CD4-positive, alpha-beta T cell treated with Interleukin-1 beta for 1 hour (primary cell): Measurements from ENCODE around the gene ZNF100.
"Not testable (repeated sequence)": the region's sequence is repeated elsewhere in the genome, so short reads cannot be mapped to it uniquely, and the experiment has no call there.

Experiments
- DNase-seq, 2 donors: peaks; one replicate each; pipeline ENCODE4 v3.0.0-alpha.2; 2020 to 2022

ZNF100 gene

DNA sequence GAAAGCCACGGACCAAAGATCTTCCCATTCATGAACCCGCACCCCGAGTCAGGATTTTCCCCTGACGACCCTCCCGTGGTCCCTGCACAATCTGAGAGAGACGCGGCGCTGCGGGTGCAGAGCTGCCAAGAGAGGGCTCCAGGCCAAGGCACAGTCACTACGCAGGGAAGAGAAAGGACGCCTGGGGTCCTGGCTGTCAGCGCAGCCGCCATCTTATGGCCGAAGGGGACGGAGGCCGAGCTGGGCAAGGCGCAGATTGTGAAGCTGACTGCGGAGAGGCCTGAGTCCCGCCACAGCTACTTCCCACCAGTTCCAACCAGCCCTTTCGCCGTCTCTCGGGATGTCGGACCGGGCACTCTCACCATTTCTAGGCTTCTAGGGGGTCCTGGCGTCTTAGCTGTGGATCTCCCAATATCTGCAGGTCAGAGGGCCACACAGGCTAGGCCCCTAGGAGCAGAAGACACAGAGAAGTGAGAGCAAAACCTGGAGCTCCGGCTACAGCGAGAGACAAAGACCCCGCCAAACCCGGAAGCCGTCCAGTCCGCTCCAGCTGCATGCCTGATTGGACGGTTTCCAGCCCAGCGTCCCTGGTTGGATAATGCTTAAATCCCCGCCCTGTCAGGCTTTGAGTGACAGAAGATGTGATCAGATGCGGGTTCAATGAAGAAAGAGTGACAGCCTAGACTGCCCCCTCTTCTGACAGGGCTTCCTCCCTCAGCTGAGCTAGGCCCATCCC lies at the start of gene ZNF100:
Gene ZNF100 (minus strand): TSS at position 515 of the 736 bp plus-strand sequence. CDS start 150 bp downstream, at position 365.
- DNase-seq: peak; percentile 86 to 88

- DNase-seq: no peak
Measured at GRCh38 chr19:21812448-21812847, 45.1 kb upstream of the ZNF100 start.

GRCh38 chr19:21808400-21809000 lies 41.1 kb upstream of the ZNF100 start:
- not testable (repeated sequence) for DNase-seq

DNA sequence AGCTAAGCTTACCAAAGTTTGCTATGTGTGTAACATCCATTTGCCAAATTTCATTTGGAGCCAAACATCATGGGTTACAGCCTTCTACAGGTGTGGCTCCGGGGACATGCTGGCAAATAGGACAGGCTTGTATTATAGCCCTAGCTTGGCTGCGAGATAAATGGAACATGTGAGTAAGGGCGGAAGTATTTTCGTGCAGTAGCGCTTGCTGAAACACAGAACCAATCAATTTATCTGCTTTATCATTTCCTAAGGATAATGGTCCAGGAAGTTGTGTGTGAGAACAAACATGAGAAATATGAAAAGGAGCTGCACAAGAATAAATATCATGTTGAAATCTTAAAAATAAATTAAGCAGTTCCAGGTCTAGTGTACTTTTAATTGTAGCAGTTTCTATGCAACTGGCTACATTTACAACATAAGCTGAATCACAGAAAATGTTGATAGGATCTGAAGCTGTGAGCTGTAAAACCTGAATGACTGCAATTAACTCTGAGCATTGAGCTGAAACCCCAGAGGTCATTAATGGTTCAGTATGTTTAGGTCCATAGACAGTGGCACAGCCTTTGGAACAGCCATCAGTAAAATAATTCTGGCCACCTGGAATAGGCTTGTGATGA lies 22.2 kb upstream of the ZNF100 start:
- DNase-seq: no peak

GRCh38 chr19:21786936-21787335 lies 19.6 kb upstream of the ZNF100 start:
- no peak for DNase-seq

- not testable (repeated sequence) for DNase-seq
Measured at GRCh38 chr19:21775792-21776191, 8.4 kb upstream of the ZNF100 start.

DNA sequence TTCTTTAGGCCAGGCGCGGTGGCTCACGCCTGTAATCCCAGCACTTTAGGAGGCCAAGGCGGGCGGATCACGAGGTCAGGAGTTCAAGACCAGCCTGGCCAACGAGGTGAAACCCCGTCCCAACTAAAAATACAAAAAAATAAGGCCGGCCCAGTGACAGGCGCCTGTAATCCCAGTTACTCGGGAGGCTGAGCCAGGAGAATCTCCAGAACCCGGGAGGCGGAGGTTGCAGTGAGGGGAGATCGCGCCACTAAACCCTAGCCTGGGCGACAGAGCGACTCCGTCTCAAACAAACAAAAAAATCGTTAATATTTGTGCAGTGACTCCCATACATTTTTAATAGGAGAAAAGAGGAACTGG lies 694 bp downstream of the ZNF100 start:
- DNase-seq: not testable (repeated sequence)

DNA sequence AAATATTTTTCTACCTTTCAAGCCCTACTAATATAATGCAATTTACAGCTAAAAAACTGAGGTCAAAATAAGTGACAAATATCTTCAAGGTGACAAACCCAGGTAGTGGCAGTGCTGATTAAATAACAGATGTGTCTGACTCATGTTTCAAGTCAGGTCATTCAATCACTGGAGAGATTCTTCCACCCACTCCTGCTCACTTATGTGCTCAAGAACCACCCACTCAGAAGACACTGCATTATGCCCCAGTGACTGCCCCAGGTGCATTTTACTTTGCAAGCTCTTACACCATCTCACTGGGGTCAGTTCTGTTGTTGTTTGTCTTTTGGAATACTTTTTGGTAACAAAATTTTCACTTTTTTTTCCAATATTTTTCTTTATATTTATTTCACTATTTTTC lies 2.2 kb downstream of the ZNF100 start:
- no peak for DNase-seq

DNA sequence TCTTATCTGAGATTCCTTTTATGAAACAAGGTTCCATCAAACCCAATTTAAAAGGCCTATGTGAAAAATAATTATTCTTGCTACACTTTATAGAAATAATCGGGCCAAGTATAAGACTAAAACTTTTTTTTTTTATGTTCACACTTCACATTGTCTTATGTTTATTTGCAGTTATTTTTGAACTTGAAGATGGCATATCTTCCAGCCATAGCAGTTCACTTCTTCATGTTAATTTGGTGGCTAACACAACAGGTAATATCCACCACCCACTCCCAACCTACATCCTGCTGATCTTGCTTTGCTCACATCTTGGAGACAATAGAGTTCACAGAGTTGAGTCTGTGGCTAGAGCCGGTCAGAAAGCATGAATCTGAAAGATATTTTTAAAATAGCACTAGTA lies 5.8 kb downstream of the ZNF100 start:
- not testable (repeated sequence) for DNase-seq

- DNase-seq: no peak
Measured at GRCh38 chr19:21758296-21758695, 9.1 kb downstream of the ZNF100 start.

DNA sequence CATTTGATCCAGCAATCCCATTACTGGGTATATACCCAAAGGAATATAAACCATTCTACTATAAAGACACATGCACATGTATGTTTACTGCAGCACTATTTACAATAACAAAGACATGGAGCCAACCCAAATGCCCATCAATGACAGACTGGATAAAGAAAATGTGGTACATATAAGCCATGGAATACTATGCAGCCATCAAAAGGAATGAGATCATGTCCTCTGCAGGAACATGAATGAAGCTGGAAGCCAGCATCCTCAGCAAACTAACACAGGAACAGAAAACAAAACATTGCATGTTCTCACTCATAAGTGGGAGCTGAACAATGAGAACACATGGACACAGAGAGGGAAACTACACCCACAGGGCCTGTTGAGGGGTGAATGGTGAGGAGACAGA lies 11.8 kb downstream of the ZNF100 start:
- DNase-seq: not testable (repeated sequence)

DNA sequence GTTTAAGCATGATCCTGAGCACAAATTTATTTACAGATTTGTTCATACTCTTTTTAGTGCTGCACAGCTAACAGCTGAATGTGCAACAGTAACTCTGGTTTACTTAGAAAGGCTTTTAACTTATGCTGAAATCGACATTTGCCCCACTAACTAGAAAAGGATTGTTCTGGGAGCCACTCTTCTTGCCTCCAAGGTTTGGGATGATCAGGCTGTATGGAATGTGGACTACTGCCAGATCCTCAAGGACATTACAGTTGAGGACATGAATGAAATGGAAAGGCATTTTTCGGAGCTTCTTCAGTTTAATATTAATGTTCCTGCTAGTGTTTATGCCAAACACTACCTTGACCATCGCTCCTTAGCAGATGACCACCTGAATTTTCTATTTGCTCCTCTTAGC lies 16.0 kb downstream of the ZNF100 start:
- DNase-seq: no peak

- no peak for DNase-seq
Measured at GRCh38 chr19:21750586-21751128, 16.7 kb downstream of the ZNF100 start.

DNA sequence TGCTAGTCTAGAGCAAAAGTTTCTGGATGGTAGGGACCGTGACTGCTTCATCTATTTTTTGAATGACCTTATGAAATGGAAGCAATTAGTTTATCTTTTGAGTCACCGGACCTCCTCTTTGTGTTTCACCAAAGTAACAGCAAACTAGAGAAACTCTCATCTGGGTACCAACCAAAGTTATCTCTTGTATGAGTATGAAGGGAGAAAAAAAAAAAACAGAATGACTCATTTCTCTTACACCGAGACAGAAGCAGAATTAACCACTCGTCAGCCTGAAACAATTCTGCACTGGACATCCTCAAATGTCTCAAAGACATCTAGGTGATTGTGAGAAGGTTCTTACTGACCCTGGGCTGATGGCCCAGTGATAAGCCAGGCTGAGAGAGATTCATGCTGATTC lies 18.3 kb downstream of the ZNF100 start:
- no peak for DNase-seq

GRCh38 chr19:21748088-21748487 lies 19.3 kb downstream of the ZNF100 start:
- no peak for DNase-seq

DNA sequence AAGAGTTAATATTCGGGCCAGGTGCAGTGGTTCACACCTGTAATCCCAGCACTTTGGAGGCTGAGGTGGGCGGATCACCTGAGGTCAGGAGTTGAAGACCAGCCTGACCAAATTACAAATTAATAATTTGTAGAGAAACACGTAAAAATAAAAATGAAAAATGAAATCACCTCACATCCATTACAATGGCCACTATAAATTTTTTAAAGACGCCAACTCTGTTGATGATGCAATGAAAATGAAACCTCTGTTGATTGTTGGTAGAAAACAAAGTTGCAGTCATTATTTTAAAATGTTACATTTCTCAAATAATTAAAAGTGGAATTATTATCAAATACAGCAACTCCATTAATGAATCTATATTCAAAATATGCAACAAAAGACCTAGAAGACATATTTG lies 26.8 kb downstream of the ZNF100 start:
- DNase-seq: no peak

DNA sequence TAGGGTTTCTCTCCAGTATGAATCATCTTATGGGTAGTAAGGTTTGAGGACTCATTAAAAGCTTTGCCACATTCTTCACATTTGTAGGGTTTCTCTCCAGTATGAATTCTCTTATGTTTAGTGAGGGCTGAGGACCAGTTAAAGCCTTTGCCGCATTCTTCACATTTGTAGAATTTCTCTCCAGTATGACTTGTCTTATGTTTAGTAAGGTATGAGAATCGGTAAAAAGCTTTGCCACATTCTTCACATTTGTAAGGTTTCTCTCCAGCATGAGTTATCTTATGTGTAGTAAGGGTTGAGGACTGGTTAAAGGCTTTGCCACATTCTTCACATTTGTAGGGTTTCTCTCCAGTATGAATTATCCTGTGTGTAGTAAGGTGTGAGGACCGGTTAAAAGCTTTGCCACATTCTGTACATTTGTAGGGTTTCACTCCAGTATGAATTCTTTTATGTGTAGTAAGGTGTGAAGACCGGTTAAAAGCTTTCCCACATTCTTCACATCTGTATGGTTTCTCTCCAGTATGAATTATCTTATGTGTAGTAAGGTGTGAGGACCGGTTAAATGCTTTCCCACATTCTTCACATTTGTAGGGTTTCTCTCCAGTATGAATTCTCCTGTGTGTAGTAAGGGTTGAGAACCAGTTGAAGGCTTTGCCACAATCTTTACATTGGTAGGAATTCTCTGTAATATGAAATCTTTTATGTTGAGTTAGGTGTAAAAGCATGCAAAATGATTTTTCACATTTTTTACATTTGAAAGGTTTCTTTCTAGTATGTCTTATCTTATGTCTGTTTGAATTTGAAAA lies 40.2 kb downstream of the ZNF100 start:
- DNase-seq: not testable (repeated sequence)

DNA sequence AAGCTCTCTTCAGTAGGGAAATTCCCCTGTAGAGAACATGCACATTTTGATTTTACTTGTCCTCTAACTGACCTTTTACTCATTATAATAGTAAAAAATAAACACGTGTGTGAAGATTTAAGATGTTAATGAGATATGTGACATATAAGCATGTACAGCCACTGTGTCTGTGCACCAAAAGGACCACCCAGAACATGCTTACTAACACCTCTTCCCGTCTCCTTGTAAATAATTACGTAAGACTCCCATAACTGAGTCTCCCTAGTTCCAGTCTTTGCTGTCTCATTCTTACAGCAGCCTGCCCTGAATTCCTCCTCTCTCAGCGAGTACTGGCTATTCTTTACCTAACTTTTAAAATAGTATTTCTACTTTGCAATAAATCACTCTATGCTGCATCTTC lies 53.6 kb downstream of the ZNF100 start:
- DNase-seq: no peak

- DNase-seq: no peak
Measured at GRCh38 chr19:21709464-21709863, 57.9 kb downstream of the ZNF100 start.

- not testable (repeated sequence) for DNase-seq
Measured at GRCh38 chr19:21707878-21708277, 59.5 kb downstream of the ZNF100 start.

DNA sequence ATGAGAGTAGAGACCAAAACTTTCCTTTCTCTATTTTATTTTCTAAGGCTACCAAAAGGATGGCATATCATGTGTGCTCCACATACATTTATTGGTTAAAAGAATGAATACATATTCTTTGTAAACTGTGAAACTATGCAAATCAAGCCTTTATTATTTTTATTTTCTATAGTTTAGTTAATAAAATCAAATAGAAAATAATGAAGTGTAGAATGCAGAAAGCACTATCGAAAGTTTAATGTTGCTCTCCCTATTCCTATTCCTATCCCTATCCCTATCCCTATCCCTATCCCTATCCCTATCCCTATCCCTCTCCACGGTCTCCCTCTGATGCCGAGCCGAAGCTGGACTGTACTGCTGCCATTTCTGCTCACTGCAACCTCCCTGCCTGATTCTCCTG lies 60.3 kb downstream of the ZNF100 start:
- DNase-seq: no peak

GRCh38 chr19:21705393-21705792 lies 62.0 kb downstream of the ZNF100 start:
- no peak for DNase-seq

DNA sequence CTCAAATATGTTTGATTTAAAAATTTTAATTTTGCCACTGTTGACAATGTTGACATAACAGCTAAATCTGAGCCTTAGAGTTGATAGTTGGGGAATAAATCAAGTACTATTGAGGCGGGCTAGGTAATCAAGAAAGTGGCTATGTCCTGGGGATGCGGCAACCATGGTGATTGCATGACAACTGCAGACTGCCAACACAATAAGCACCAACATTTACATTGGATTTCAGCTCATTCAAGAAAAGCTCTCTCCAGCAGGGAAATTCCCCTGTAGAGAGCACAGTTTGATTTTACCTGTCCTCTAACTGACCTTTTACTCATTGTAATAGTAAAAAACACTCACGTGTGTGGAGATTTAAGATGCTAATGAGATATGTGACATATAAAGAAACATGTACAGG lies 63.1 kb downstream of the ZNF100 start:
- no peak for DNase-seq
